Measurements from ENCODE around the gene TTC7B. TPM values are rescaled to one million over a fixed set of nuclear protein-coding genes. Genes with fewer than 3 reads are reported as not detected.

TTC7B gene
- total RNA-seq, 4 donors from 2014 or later: 35.0 to 78.7 (median 36.8) TPM

- peak overlapping the region; percentile 91 to 97 (median 94) for H3K27ac ChIP-seq
- DNase-seq (no peak), ATAC-seq (no peak)
- peaks cover 0 to 2% (median 0%) of the 10 kb centered on the region in 3 donors for H3K9me3 ChIP-seq
- no peaks in the 10 kb centered on the region for H3K36me3 ChIP-seq
- intact Hi-C loops (cut with DNase I; ENCODE audit: low total_unique reads) (loop anchor here (2.0 to 10.0 kb wide), 10 partner anchors 37 to 802 kb away; partner anchors contain the start of genes PSMC1, RPS6KA5, TDP1 and TTC7B), in situ Hi-C loops (cut with MboI; ENCODE audit: low sequenced_read_pairs in 4 of 4) (loop anchor here (5.0 to 25.0 kb wide), 8 partner anchors 65 to 797 kb away; partner anchors contain the start of genes EFCAB11 (in 3 of the 4), TDP1 (in 3 of the 4) and CALM1 (in 1 of the 4))
- H3K27me3 ChIP-seq: no peaks in the 10 kb centered on the region
- no peak for TF ChIP-seq CTCF (IDR thresholded peaks at IDR 0.05 in 4 of 5, conservative IDR thresholded peaks at IDR 0.05 in 1 of 5)
- no peak for TF ChIP-seq POLR2A (IDR thresholded peaks at IDR 0.05)
- H3K4me1 ChIP-seq: peaks cover 15 to 29% of the 10 kb centered on the region in 2 donors
- H3K4me3 ChIP-seq: peak overlapping the region in 2 of 4 donors; percentile 56 to 66
These were observed 56.7 kb downstream of the TTC7B start for GRCh38 chr14:90759370-90760077.

- H3K36me3 ChIP-seq: no peaks in the 10 kb centered on the region
- H3K27me3 ChIP-seq: no peaks in the 10 kb centered on the region
- H3K4me1 ChIP-seq: peaks cover 15 to 29% of the 10 kb centered on the region in 2 donors
- H3K9me3 ChIP-seq: peaks cover 0 to 2% (median 0%) of the 10 kb centered on the region in 3 donors
- DNase-seq (peak in 1 of 2 donors; percentile 58), ATAC-seq (peak; percentile 8 to 13)
- TF ChIP-seq POLR2A (IDR thresholded peaks at IDR 0.05): peak in 1 of 2 donors; percentile 30
- no peak for TF ChIP-seq CTCF (IDR thresholded peaks at IDR 0.05 in 4 of 5, conservative IDR thresholded peaks at IDR 0.05 in 1 of 5)
- peak overlapping the region; percentile 51 to 66 (median 58) for H3K4me3 ChIP-seq
- intact Hi-C loops (cut with DNase I; ENCODE audit: low total_unique reads) (loop anchor here (1.0 to 10.0 kb wide), 11 partner anchors 37 to 502 kb away; partner anchors contain the start of genes PSMC1, RPS6KA5 and TTC7B), in situ Hi-C loops (cut with MboI; ENCODE audit: low sequenced_read_pairs in 4 of 4) (loop anchor here (5.0 to 25.0 kb wide), 8 partner anchors 64 to 797 kb away; partner anchors contain the start of genes EFCAB11 (in 3 of the 4), TDP1 (in 3 of the 4) and CALM1 (in 1 of the 4))
- H3K27ac ChIP-seq: peak overlapping the region; percentile 91 to 97 (median 94)
These were observed 57.3 kb downstream of the TTC7B start for GRCh38 chr14:90758959-90759358.

GRCh38 chr14:90758028-90758889, 58.0 kb downstream of the TTC7B start:
- in situ Hi-C loops (cut with MboI; ENCODE audit: low sequenced_read_pairs in 4 of 4): loop anchor here (5.0 to 25.0 kb wide), 8 partner anchors 63 to 796 kb away; partner anchors contain the start of genes EFCAB11 (in 3 of the 4), TDP1 (in 3 of the 4) and CALM1 (in 1 of the 4)
- ATAC-seq (peak; percentile 57 to 61), DNase-seq (peak; percentile 87 to 90)
- Histone ChIP-seq H3K36me3 (no peaks in the 10 kb centered on the region), H3K4me3 (peak overlapping the region; percentile 54 to 66 (median 58)), H3K27me3 (no peaks in the 10 kb centered on the region), H3K9me3 (peaks cover 0 to under 1% (median 0%) of the 10 kb centered on the region in 3 donors), H3K4me1 (peaks cover 15 to 29% of the 10 kb centered on the region in 2 donors), H3K27ac (peak overlapping the region; percentile 91 to 97 (median 95))
- TF ChIP-seq POLR2A (IDR thresholded peaks at IDR 0.05) (peak; percentile 78 to 80), CTCF (IDR thresholded peaks at IDR 0.05 in 4 of 5, conservative IDR thresholded peaks at IDR 0.05 in 1 of 5) (peak; percentile 86 to 96 (median 94))
- intact Hi-C loops (cut with DNase I; ENCODE audit: low total_unique reads): loop anchor here (1.0 to 10.0 kb wide), 11 partner anchors 36 to 501 kb away; partner anchors contain the start of genes PSMC1, RPS6KA5 and TTC7B

- intact Hi-C loops (cut with DNase I; ENCODE audit: low total_unique reads): loop anchor here (2.0 to 10.0 kb wide), 7 partner anchors 19 to 407 kb away; partner anchors contain the start of gene TTC7B
- DNase-seq (peak; percentile 76 to 84), ATAC-seq (peak; percentile 76 to 83)
- TF ChIP-seq POLR2A (IDR thresholded peaks at IDR 0.05) (peak; percentile 40 to 68), CTCF (IDR thresholded peaks at IDR 0.05 in 4 of 5, conservative IDR thresholded peaks at IDR 0.05 in 1 of 5) (no peak)
- in situ Hi-C loops (cut with MboI; ENCODE audit: low sequenced_read_pairs in 4 of 4): loop anchor here (5.0 to 25.0 kb wide), 8 partner anchors 63 to 795 kb away; partner anchors contain the start of genes EFCAB11 (in 3 of the 4), TDP1 (in 3 of the 4) and CALM1 (in 1 of the 4)
- H3K9me3 ChIP-seq: no peaks in the 10 kb centered on the region
- H3K27me3 ChIP-seq: no peaks in the 10 kb centered on the region
- peak overlapping the region; percentile 42 to 66 (median 55) for H3K4me3 ChIP-seq
- no peaks in the 10 kb centered on the region for H3K36me3 ChIP-seq
- peak overlapping the region; percentile 90 to 95 (median 92) for H3K27ac ChIP-seq
- H3K4me1 ChIP-seq: peaks cover 15 to 29% of the 10 kb centered on the region in 2 donors
These were observed 58.8 kb downstream of the TTC7B start for GRCh38 chr14:90757452-90757851.

Data from gastrocnemius medialis (tissue), 4 donors.